Measurements from ENCODE around the gene EMILIN3. TPM values are rescaled to one million over a fixed set of nuclear protein-coding genes. Genes with fewer than 3 reads are reported as not detected.

The EMILIN3 gene
- total RNA-seq, 1 donor from 2014 or later, result 0.47 TPM

DNA sequence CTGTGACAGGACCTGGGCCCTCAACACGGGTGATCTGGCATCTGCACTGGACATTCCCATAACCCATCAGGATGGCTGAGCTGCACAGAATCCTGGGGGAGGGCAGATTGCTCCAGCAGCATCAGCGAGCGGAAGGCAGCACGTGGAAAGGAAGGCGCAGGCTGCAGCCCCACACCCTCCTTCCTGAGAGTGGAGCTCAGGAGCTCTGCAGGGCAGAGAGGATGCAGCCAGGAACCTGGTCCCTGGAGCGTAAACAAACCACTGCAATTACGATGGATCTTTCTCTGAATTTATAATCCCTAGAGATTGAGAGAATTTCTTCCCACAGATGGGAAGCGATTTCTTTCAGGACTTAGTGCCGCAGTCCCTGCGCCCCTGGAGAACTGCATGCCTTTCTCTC lies 39.7 kb upstream of the EMILIN3 start:
- H3K36me3 Mint-ChIP-seq (ENCODE audit: low read depth), result peaks cover 30% of the 10 kb centered on the region

DNA sequence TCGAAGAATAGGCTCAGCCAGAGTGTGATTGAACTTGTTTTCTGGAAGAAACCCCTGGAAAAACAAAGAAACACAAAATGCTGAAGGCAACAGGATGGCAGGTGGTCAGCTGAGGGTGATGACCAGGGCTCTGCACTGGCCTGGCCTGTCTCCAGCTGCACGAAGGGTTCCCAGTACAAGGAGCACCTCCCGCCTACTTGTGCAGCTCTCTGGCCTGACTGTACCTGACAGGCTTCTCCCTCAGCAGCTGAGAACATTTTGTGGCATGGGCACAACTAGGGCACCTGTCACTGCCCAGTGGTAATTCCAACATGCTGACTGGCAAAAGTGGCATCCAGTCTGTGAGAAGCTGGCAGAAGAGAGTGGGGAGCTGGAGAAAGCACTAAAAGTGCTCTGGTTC lies 38.8 kb upstream of the EMILIN3 start:
- Mint-ChIP-seq H3K27me3 (ENCODE audit: low read depth) (no peaks in the 10 kb centered on the region), H3K9me3 (ENCODE audit: low read depth) (no peaks in the 10 kb centered on the region), H3K36me3 (ENCODE audit: low read depth) (peaks cover 26% of the 10 kb centered on the region), H3K27ac (ENCODE audit: unreplicated experiment) (no peak overlapping the region), H3K4me1 (ENCODE audit: low read depth) (no peaks in the 10 kb centered on the region), H3K4me3 (ENCODE audit: unreplicated experiment) (no peak overlapping the region)
- TF ChIP-seq, protein P1, sequence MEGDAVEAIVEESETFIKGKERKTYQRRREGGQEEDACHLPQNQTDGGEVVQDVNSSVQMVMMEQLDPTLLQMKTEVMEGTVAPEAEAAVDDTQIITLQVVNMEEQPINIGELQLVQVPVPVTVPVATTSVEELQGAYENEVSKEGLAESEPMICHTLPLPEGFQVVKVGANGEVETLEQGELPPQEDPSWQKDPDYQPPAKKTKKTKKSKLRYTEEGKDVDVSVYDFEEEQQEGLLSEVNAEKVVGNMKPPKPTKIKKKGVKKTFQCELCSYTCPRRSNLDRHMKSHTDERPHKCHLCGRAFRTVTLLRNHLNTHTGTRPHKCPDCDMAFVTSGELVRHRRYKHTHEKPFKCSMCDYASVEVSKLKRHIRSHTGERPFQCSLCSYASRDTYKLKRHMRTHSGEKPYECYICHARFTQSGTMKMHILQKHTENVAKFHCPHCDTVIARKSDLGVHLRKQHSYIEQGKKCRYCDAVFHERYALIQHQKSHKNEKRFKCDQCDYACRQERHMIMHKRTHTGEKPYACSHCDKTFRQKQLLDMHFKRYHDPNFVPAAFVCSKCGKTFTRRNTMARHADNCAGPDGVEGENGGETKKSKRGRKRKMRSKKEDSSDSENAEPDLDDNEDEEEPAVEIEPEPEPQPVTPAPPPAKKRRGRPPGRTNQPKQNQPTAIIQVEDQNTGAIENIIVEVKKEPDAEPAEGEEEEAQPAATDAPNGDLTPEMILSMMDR (IDR thresholded peaks at IDR 0.05), result no peak
- DNase-seq (ENCODE audit: low spot score), result no peak

More for the DNA sequence above, 39.7 kb upstream of the EMILIN3 start:
- DNase-seq (ENCODE audit: low spot score), result no peak
- Mint-ChIP-seq H3K4me1 (ENCODE audit: low read depth) (no peaks in the 10 kb centered on the region), H3K4me3 (ENCODE audit: unreplicated experiment) (no peak overlapping the region), H3K9me3 (ENCODE audit: low read depth) (no peaks in the 10 kb centered on the region), H3K27ac (ENCODE audit: unreplicated experiment) (no peak overlapping the region), H3K27me3 (ENCODE audit: low read depth) (no peaks in the 10 kb centered on the region)
- TF ChIP-seq, protein P1 (IDR thresholded peaks at IDR 0.05), result no peak

DNA sequence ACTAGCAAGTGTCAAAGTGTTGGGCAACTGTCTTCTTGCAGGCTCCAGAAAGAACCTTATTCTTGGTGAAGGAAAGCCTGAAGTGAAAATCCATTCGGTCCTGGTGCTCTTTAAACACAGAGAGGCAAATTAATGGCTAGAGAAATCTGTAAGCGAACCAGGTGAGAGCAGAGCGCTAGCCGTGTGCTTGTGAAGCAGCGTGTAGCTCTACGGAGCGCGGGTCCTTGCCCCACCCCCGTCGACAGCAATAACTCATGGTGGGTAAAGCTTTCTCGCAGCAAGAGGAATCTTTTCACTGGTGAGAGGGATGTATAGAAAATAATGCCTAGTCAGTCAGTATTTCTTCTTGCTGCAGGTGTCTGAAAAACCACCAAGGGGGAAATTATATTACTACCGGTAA lies 37.0 kb upstream of the EMILIN3 start:
- no peaks in the 10 kb centered on the region for H3K27me3 Mint-ChIP-seq (ENCODE audit: low read depth)
- no peak overlapping the region for H3K4me3 Mint-ChIP-seq (ENCODE audit: unreplicated experiment)
- no peak overlapping the region for H3K27ac Mint-ChIP-seq (ENCODE audit: unreplicated experiment)
- H3K9me3 Mint-ChIP-seq (ENCODE audit: low read depth), result no peaks in the 10 kb centered on the region
- peaks cover 23% of the 10 kb centered on the region for H3K36me3 Mint-ChIP-seq (ENCODE audit: low read depth)
- no peaks in the 10 kb centered on the region for H3K4me1 Mint-ChIP-seq (ENCODE audit: low read depth)
- no peak for DNase-seq (ENCODE audit: low spot score)
- TF ChIP-seq, protein P1 (IDR thresholded peaks at IDR 0.05), result no peak

DNA sequence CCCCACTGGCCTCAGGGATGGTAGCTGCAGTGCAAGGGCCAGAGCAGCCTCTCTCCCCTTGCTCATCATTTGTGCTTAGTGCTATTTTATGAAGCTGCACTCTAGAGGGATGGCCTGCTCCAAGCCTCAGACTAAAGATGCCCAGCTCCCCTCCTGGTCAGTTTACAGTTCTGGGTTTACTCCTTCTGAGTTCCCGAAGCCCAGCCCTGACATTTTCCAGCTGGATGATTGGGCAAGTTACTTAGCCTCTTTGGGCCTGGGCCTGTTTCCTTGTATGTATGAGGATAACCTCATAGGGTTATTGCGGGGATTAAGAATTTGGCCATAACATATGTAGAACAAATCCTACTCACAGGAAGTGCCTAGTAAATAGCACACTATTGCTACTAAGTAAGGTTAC lies 31.8 kb upstream of the EMILIN3 start:
- H3K27me3 Mint-ChIP-seq (ENCODE audit: low read depth), result no peaks in the 10 kb centered on the region
- peaks cover 3% of the 10 kb centered on the region for H3K4me1 Mint-ChIP-seq (ENCODE audit: low read depth)
- H3K9me3 Mint-ChIP-seq (ENCODE audit: low read depth), result no peaks in the 10 kb centered on the region
- H3K36me3 Mint-ChIP-seq (ENCODE audit: low read depth), result peaks cover 2% of the 10 kb centered on the region
- DNase-seq (ENCODE audit: low spot score), result no peak
- no peak overlapping the region for H3K4me3 Mint-ChIP-seq (ENCODE audit: unreplicated experiment)
- H3K27ac Mint-ChIP-seq (ENCODE audit: unreplicated experiment), result no peak overlapping the region
- TF ChIP-seq, protein P1 (IDR thresholded peaks at IDR 0.05), result no peak

DNA sequence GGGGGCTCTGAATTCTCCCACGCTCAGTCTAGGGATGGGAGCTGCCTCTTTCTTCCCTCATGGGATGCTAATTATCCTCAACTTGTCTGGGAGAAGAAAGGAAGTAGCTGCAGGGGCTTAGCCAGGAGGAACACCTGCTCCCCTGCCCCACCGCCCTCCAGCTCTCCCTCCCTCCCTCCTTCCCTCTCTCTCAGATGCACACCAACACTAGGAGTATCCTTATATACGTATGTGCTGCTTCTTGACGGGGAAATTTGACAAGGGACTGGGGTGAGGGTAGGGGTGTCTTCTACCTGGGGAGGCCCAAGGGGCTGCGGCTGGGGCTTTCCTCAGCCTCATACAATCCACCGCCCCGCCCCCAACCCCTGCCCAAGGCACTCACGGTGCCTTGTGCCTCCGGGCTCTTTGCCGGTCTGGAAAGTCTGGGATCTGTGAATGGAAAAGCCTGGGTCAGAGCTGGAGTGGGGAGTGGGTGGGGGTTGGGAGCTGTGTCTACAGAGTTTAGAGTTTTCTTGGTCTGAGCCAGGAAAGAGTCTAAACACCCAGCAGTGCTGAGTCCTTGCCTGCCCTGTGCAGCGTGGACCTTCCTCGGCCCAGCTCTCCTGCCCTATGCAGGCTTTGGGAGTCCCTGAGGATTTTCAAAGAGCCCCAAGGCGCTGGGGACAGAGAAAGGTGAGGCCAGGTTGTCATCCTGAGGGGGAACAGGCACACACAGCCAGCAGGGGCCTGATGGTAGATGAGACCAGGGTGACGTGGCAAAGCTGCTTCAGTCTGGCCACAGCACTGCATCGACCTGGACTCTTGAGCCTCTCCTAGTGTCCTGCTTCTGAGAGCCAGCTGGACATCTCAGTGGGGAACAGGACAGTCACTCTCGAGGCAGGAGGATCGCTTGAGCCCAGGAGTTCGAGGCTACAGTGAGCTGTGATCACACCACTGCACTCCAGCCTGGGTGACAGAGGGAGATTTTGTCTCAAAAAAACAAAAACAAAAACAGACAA lies 29.3 kb upstream of the EMILIN3 start:
- Mint-ChIP-seq H3K27ac (ENCODE audit: unreplicated experiment) (no peak overlapping the region), H3K4me3 (ENCODE audit: unreplicated experiment) (no peak overlapping the region), H3K9me3 (ENCODE audit: low read depth) (no peaks in the 10 kb centered on the region), H3K27me3 (ENCODE audit: low read depth) (no peaks in the 10 kb centered on the region), H3K4me1 (ENCODE audit: low read depth) (peaks cover 11% of the 10 kb centered on the region), H3K36me3 (ENCODE audit: low read depth) (no peaks in the 10 kb centered on the region)
- no peak for DNase-seq (ENCODE audit: low spot score)
- TF ChIP-seq, protein P1 (IDR thresholded peaks at IDR 0.05), result no peak

Data from chondrocyte (in vitro differentiated cells).